Fibroblast of villous mesenchyme (primary cell): ENCODE data around the gene GALE. TPM values are rescaled to one million over a fixed set of nuclear protein-coding genes. Genes with fewer than 3 reads are reported as not detected.
A peak's percentile ranks its signal among the peaks of the same experiment; 100 is the strongest.

Experiments used
- DNase-seq: peaks from one replicate; pipeline ENCODE4 v3.0.0-alpha.2; 2010; ENCODE audit warnings: low read depth
- H3K4me3 ChIP-seq: 2 replicates; pipeline ENCODE4 v1.5.1; 2011; ENCODE audit warnings: low read depth, mild to moderate bottlenecking, low read length
- total RNA-seq: library from RNA; depleted of rRNA; stranded (reverse); fragments of >200 nt; gene quantifications from 2 replicates; pipeline ENCODE4 v1.2.3, GENCODE V29; 2012
- TF ChIP-seq, protein P1 (sequence below): IDR thresholded peaks from 2 replicates; pipeline ENCODE4 v1.5.1; 2012; ENCODE audit warnings: low read depth, mild to moderate bottlenecking, low read length; ENCODE audit not compliant: insufficient read depth

GALE gene
- total RNA-seq, 1 donor = 31.5 TPM

DNA sequence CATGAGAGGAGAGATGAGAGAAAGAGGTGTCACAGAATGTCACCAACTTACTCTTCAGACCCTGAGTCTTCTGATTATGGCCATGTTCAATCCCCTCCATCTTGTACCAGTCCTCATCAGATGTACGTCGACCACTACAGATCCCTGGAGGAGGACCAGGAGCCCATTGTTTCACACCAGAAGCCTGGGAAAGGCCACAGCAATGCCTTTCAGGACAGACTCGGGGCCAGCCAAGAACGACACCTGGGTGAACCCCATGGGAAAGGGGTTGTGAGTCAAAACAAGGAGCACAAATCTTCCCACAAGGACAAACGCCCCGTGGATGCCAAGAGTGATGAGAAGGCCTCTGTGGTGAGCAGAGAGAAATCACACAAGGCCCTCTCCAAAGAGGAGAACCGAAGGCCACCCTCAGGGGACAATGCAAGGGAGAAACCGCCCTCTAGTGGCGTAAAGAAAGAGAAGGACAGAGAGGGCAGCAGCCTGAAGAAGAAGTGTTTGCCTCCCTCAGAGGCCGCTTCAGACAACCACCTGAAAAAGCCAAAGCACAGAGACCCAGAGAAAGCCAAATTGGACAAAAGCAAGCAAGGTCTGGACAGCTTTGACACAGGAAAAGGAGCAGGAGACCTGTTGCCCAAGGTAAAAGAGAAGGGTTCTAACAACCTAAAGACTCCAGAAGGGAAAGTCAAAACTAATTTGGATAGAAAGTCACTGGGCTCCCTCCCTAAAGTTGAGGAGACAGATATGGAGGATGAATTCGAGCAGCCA lies 49.3 kb downstream of the GALE start:
- TF ChIP-seq, protein P1, sequence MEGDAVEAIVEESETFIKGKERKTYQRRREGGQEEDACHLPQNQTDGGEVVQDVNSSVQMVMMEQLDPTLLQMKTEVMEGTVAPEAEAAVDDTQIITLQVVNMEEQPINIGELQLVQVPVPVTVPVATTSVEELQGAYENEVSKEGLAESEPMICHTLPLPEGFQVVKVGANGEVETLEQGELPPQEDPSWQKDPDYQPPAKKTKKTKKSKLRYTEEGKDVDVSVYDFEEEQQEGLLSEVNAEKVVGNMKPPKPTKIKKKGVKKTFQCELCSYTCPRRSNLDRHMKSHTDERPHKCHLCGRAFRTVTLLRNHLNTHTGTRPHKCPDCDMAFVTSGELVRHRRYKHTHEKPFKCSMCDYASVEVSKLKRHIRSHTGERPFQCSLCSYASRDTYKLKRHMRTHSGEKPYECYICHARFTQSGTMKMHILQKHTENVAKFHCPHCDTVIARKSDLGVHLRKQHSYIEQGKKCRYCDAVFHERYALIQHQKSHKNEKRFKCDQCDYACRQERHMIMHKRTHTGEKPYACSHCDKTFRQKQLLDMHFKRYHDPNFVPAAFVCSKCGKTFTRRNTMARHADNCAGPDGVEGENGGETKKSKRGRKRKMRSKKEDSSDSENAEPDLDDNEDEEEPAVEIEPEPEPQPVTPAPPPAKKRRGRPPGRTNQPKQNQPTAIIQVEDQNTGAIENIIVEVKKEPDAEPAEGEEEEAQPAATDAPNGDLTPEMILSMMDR = peak; percentile 85
- DNase-seq = peak; percentile 66
- no peak overlapping the region for H3K4me3 ChIP-seq

DNA sequence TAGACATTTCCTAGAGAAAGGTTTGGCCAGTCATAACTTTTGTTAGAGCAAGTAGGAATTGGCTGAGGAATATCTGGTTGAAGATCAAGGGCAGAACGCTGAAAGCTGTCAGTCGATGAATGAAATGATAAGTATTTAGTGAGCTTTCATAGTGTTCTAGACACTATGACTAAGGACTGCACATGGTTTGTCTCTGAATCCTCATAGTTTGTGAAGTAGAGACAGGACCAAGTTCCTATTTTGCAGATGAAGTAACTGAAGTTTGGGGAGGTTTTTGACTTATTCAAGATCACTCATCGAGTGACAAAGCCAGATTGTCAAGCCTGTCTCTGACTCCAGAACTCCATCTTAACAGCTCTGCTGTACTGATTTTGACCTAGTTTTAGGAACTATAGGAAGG lies 52.5 kb downstream of the GALE start:
- TF ChIP-seq, protein P1 = no peak
- no peak for DNase-seq
- no peak overlapping the region for H3K4me3 ChIP-seq

Other genes starting within 250 kb of the GALE start
- 32.4 and 86.3 TPM in 2 replicates for gene ID3, start 241.3 kb downstream of the GALE start, total RNA-seq
- 521 and 592 TPM in 2 replicates for gene RPL11, start 108.9 kb downstream of the GALE start, total RNA-seq
- gene ELOA, start 57.3 kb downstream of the GALE start, total RNA-seq = 30.9 and 46.2 TPM in 2 replicates
- gene PITHD1, start 22.3 kb downstream of the GALE start, total RNA-seq = 25.4 and 28.9 TPM in 2 replicates
- gene LYPLA2, start 9.6 kb downstream of the GALE start, total RNA-seq = 46.7 and 48.8 TPM in 2 replicates
- gene HMGCL, start 24.7 kb upstream of the GALE start, total RNA-seq = 30.3 and 37.1 TPM in 2 replicates
- gene FUCA1, start 67.5 kb upstream of the GALE start, total RNA-seq = 4.8 and 7.8 TPM in 2 replicates
- not detected in 2 replicates for gene CNR2, start 112.6 kb upstream of the GALE start, total RNA-seq
- gene PNRC2, start 159.1 kb upstream of the GALE start, total RNA-seq = 60.9 and 108 TPM in 2 replicates
- 83.8 and 117 TPM in 2 replicates for gene SRSF10, start 179.6 kb upstream of the GALE start, total RNA-seq